Testis (tissue), 2 donors: Measurements from ENCODE around the gene GSG1L.

Source experiments
- CTCF ChIP-seq, 3 experiments: fragments of 450-650 bp in 2 of 3; fragments of 200-600 bp in 1 of 3; sonication (generic) in 1 of 3; IDR thresholded peaks; one replicate each; pipeline ENCODE4 v1.5.1; 2016 to 2019; ENCODE audit warnings: antibody characterized with exemption in 3 of 3, mild to moderate bottlenecking in 2 of 3, moderate library complexity in 1 of 3
- POLR2A ChIP-seq: fragments of 450-650 bp; IDR thresholded peaks from one replicate; pipeline ENCODE4 v1.6.1; 2017; ENCODE audit warnings: antibody characterized with exemption, mild to moderate bottlenecking, moderate library complexity

- TF ChIP-seq CTCF (IDR thresholded peaks at IDR 0.05) (no peak), POLR2A (no peak)
These were observed 128.4 kb downstream of the GSG1L start for GRCh38 chr16:27935076-27935475.
